K562 (cell line): ENCODE data around the gene GALNS. TPM values are rescaled to one million over a fixed set of nuclear protein-coding genes. Genes with fewer than 3 reads are reported as not detected.
A peak's percentile ranks its signal among the peaks of the same experiment; 100 is the strongest.

Experiments
- ATAC-seq: fragments of 200-7000 bp; cut with Tn5 transposase; 3 replicates; pipeline ENCODE4 v1.9.1; 2020; ENCODE audit warnings: moderate library complexity
- BruUV-seq: library from RNA; stranded (reverse); fragments of 400-500 nt; replicated peaks from 2 replicates; lab custom pipeline; 2021; lab: Mats Ljungman, UMichigan
- CTCF ChIA-PET: fragments of 300-600 bp; formaldehyde crosslinking; extraction: SDS; loops from one replicate; lab custom pipeline; 2021; ENCODE audit warnings: low intra/inter-chr PET ratio; lab: Yijun Ruan, JAX
- POLR2A ChIA-PET: fragments of 300-600, 350-650 bp; sonication (Branson Sonifier 250); formaldehyde crosslinking; extraction: SDS; loops from one replicate; lab custom pipeline; 2021; ENCODE audit warnings: antibody characterized with exemption, inconsistent platforms; lab: Yijun Ruan, JAX
- DNase-seq, 4 experiments: peaks; one replicate each; pipeline versions ENCODE4 v3.0.0 to v3.0.0-alpha.2; 2011 to 2018; ENCODE audit warnings: low spot score in 3 of 4, mixed read lengths in 3 of 4; ENCODE audit errors: extremely low read depth in 1 of 4
- FAIRE-seq: peaks from 2 replicates; lab custom pipeline; 2011; peaks lifted over from hg19 to GRCh38; lab: Jason Lieb, UNC
- H2AFZ ChIP-seq: 2 replicates; pipeline ENCODE4 v1.6.0; 2011; ENCODE audit warnings: low read depth, low read length, control low read depth, inconsistent platforms
- H3K27ac ChIP-seq: fragments of 200-600 bp; 3 replicates; pipeline ENCODE4 v1.8.0; 2011; ENCODE audit warnings: low read depth, mild to moderate bottlenecking, control low read depth, inconsistent platforms, low read length, moderate library complexity, mixed read lengths; ENCODE audit errors: extremely low read depth
- H3K27me3 ChIP-seq, 2 experiments: fragments of 300-600 bp in 1 of 2; 2 replicates in 1 of 2; 3 replicates in 1 of 2; pipeline versions ENCODE4 v1.6.0 to v1.8.0; 2011; ENCODE audit warnings: inconsistent platforms in 2 of 2, low read length in 2 of 2, mild to moderate bottlenecking in 1 of 2, mixed read lengths in 1 of 2, moderate library complexity in 1 of 2; ENCODE audit not compliant: control insufficient read depth in 2 of 2, insufficient read depth in 2 of 2
- H3K36me3 ChIP-seq: fragments of 300-600 bp; 3 replicates; pipeline ENCODE4 v1.8.0; 2011; ENCODE audit warnings: mild to moderate bottlenecking, low read length, inconsistent platforms; ENCODE audit not compliant: control insufficient read depth, insufficient read depth
- H3K4me1 ChIP-seq, 2 experiments: fragments of 200-600 bp in 1 of 2; replicated peaks in 1 of 2; 2 replicates in 1 of 2; 3 replicates in 1 of 2; pipeline versions ENCODE4 v1.5.1 to v1.8.0; 2011; ENCODE audit warnings: inconsistent platforms in 2 of 2, low read length in 2 of 2, mild to moderate bottlenecking in 1 of 2, mixed read lengths in 1 of 2, moderate library complexity in 1 of 2; ENCODE audit not compliant: control insufficient read depth in 2 of 2, insufficient read depth in 2 of 2
- H3K4me2 ChIP-seq: 2 replicates; pipeline ENCODE4 v1.6.1; 2011; ENCODE audit warnings: low read length, control low read depth, inconsistent platforms, mixed read lengths; ENCODE audit not compliant: insufficient read depth
- H3K4me3 ChIP-seq: fragments of 200-600 bp; sonication (generic), shearing (Covaris generic); 2 replicates; pipeline ENCODE4 v1.5.1; 2016; ENCODE audit warnings: control low read depth, inconsistent platforms
- H3K79me2 ChIP-seq: fragments of 200-600 bp; 3 replicates; pipeline ENCODE4 v1.8.0; 2011; ENCODE audit warnings: low read length, inconsistent platforms; ENCODE audit not compliant: control insufficient read depth, insufficient read depth
- H3K9ac ChIP-seq, 2 experiments: 2 replicates each; pipeline versions ENCODE4 v1.6.0 to v1.6.1; 2011; ENCODE audit warnings: low read depth in 2 of 2, low read length in 2 of 2, control low read depth in 1 of 2, inconsistent platforms in 1 of 2, mild to moderate bottlenecking in 1 of 2, mixed read lengths in 1 of 2; ENCODE audit not compliant: insufficient read depth in 1 of 2
- H3K9me1 ChIP-seq: one replicate; pipeline ENCODE4 v1.6.0; 2011; ENCODE audit warnings: inconsistent platforms, mild to moderate bottlenecking, low read length, moderate library complexity; ENCODE audit not compliant: control insufficient read depth, insufficient read depth
- H3K9me3 ChIP-seq: replicated peaks from 2 replicates; pipeline ENCODE4 v1.5.1; 2011; ENCODE audit warnings: low read depth, low read length, inconsistent platforms; ENCODE audit not compliant: control insufficient read depth, insufficient read depth
- H4K20me1 ChIP-seq: replicated peaks from 2 replicates; pipeline ENCODE4 v1.6.1; 2011; ENCODE audit warnings: low read length, inconsistent platforms, mixed read lengths; ENCODE audit not compliant: control insufficient read depth, insufficient read depth
- CBFA2T2 ChIP-seq: fragments of 450-650 bp; conservative IDR thresholded peaks from 2 replicates; pipeline ENCODE4 v1.6.1; 2017; ENCODE audit warnings: mild to moderate bottlenecking
- MCM5 ChIP-seq: fragments of 450-650 bp; IDR thresholded peaks from 2 replicates; pipeline ENCODE4 v1.6.1; 2016; ENCODE audit warnings: low read depth
- MXI1 ChIP-seq: IDR thresholded peaks from 2 replicates; pipeline ENCODE4 v1.6.1; 2011; ENCODE audit warnings: low read depth, mild to moderate bottlenecking, improper control_type of control experiment, low read length
- POLR2A ChIP-seq: fragments of 450-650 bp; conservative IDR thresholded peaks from 2 replicates; pipeline ENCODE4 v1.6.1; 2016
- POLR2AphosphoS2 ChIP-seq: IDR thresholded peaks from 2 replicates; pipeline ENCODE4 v1.6.1; 2012; ENCODE audit warnings: low read length, improper control_type of control experiment
- RUNX1 ChIP-seq: sonication (generic); IDR thresholded peaks from 2 replicates; pipeline ENCODE4 v1.6.1; 2016; ENCODE audit warnings: antibody characterized with exemption, low read depth
- SRF ChIP-seq, 2 experiments: fragments of 250-450, 450-650 bp in 1 of 2; sonication (Bioruptor Pico) in 1 of 2; sonication (generic) in 1 of 2; formaldehyde crosslinking; IDR thresholded peaks; 2 replicates each; pipeline versions ENCODE4 v1.5.0 to v1.5.1; 2020 to 2022; ENCODE audit warnings: mild to moderate bottlenecking in 1 of 2, missing genetic modification reagents in 1 of 2
- TCF7 ChIP-seq: sonication (generic); IDR thresholded peaks from 2 replicates; pipeline ENCODE4 v1.6.1; 2016; ENCODE audit warnings: antibody characterized with exemption, borderline replicate concordance
- TRIM28 ChIP-seq: fragments of 450-650 bp; IDR thresholded peaks from 2 replicates; pipeline ENCODE4 v1.6.1; 2017
- ZBED1 ChIP-seq: IDR thresholded peaks from 2 replicates; pipeline ENCODE4 v1.6.1; 2014
- ZC3H4 ChIP-seq: sonication (generic); formaldehyde crosslinking; IDR thresholded peaks from 2 replicates; pipeline ENCODE4 v1.9.0; 2021; ENCODE audit warnings: missing genetic modification reagents, borderline replicate concordance
- ZNF143 ChIP-seq: sonication (generic); formaldehyde crosslinking; IDR thresholded peaks from 2 replicates; pipeline ENCODE4 v1.9.0; 2022; ENCODE audit warnings: mild to moderate bottlenecking, missing genetic modification reagents
- ZNF197 ChIP-seq: fragments of 200-800 bp; sonication (Bioruptor generic); IDR thresholded peaks from 2 replicates; pipeline ENCODE4 v1.6.1; 2016; ENCODE audit warnings: low read depth, missing genetic modification characterization, missing compliant biosample characterization
- ZNF212 ChIP-seq: fragments of 450-650 bp; formaldehyde crosslinking; IDR thresholded peaks from 2 replicates; pipeline ENCODE4 v1.4.0; 2020; ENCODE audit warnings: mild to moderate bottlenecking
- ZNF639 ChIP-seq, 2 experiments: fragments of 200-800 bp in 1 of 2; sonication (Bioruptor generic) in 1 of 2; sonication (generic) in 1 of 2; formaldehyde crosslinking in 1 of 2; IDR thresholded peaks in 1 of 2; conservative IDR thresholded peaks in 1 of 2; 2 replicates each; pipeline versions ENCODE4 v1.5.0 to v1.6.1; 2016 to 2020; ENCODE audit warnings: missing compliant biosample characterization in 1 of 2, missing genetic modification characterization in 1 of 2, missing genetic modification reagents in 1 of 2
- ZNF75A ChIP-seq: fragments of 450-650 bp; formaldehyde crosslinking; IDR thresholded peaks from 2 replicates; pipeline ENCODE4 v1.4.0; 2020; ENCODE audit warnings: mild to moderate bottlenecking
- WGBS: fragments of 100-300 bp; shearing (Covaris generic); methylation state at CpG from one replicate; pipeline ENCODE4 v1.1.6; 2016; ENCODE audit warnings: low coverage, mixed read lengths; ENCODE audit not compliant: insufficient coverage; ENCODE audit errors: missing lambda C conversion rate; 5-methylcytosine and 5-hydroxymethylcytosine counted together
- in situ Hi-C: fragments of 300-500 bp; cut with MboI; formaldehyde crosslinking; loops from 4 replicates; pipeline ENCODE4 v1.15.0; 2018; ENCODE audit warnings: inconsistent platforms, mixed read lengths
- intact Hi-C: fragments of 100-400 bp; cut with micrococcal nuclease; formaldehyde crosslinking; loops from 2 replicates; pipeline ENCODE4 v1.14.2; 2022
- polyA plus RNA-seq, 8 experiments: library from polyadenylated mRNA; depleted of rRNA in 4 of 8; stranded (reverse) in 5 of 8; unstranded in 3 of 8; fragments of >200 nt; fragmentation: Nextera tagmentation in 2 of 8; fragmentation: Illumina TruSeq in 1 of 8; extraction: Ambion mirVana in 2 of 8; extraction: Trizol in 1 of 8; gene quantifications; 2 replicates each; pipeline versions ENCODE4 v1.2.1 to v1.2.3, GENCODE V29; 2011 to 2014; ENCODE audit warnings: inconsistent platforms in 1 of 8, missing spikeins in 1 of 8
- total RNA-seq, 7 experiments: library from RNA; depleted of rRNA in 6 of 7; stranded (reverse); fragments of >200 nt in 6 of 7; fragmentation: Illumina TruSeq in 2 of 7; extraction: Trizol in 2 of 7; gene quantifications; 2 replicates each; pipeline versions ENCODE4 v1.2.1 to v1.2.3, GENCODE V29; 2011 to 2021; ENCODE audit warnings: low replicate concordance in 1 of 7
- TF ChIP-seq, protein P1 (sequence below): sonication (generic); formaldehyde crosslinking; IDR thresholded peaks from 2 replicates; pipeline ENCODE4 v1.8.0; 2022; ENCODE audit warnings: missing genetic modification reagents, mild to moderate bottlenecking, borderline replicate concordance

GALNS gene
- total and polyA plus RNA-seq, 9 of the 15 experiments (the other 6 are each of a cell fraction or from before 2014, with no cell fraction given): 0.38 to 13.2 (median 4.3) TPM

- TF ChIP-seq ZBED1: 0 out of 2 replicates have a peak, but pooled peaks have one; percentile 30
- TF ChIP-seq ZC3H4 (CRISPR knock-in tag): 0 out of 2 replicates have a peak, but pooled peaks have one; percentile 57
- no peak for TF ChIP-seq RUNX1
- peak; percentile 89; the same call in 1 of the 2 replicates for TF ChIP-seq POLR2AphosphoS2
These were observed 16.0 kb upstream of the GALNS start (continued) for GRCh38 chr16:88872650-88873331.

DNA sequence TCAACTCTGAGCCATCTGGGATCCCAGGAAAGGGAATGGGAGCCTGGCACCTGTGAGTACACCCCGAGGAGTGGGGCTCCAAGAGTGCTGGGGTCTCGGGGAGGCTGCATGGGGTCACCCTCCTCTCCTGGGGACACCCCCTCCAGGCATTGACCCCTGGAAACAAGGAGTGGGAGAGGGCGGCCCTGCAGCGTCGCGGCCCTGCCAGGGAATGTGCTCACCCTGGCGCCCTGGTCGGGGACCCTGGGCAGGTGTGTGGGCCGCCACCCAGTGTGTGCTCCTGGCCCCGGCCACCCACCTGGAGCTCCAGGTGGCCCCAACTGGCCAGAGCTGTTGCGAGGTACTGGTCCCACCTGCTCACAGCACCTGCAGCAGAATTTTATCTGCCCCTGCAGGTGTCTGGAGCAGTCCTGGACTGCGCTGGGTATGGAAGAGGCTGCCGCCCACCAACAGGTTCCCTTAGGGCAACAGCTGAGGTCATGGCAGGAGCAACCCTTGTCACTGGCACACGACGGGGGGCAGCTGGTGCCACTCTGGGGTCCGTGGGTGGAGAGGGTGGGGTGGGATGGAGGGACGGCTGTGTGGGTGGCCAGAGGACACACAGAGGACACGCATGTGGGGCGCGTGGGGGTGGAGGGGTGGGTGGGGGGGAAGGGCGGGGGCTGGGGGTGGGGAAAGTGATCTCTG lies 15.1 kb upstream of the GALNS start:
- Histone ChIP-seq H4K20me1 (peaks cover 12% of the 10 kb centered on the region; the same call in 1 of the 2 replicates), H2AFZ (no peak overlapping the region), H3K4me2 (0 out of 2 replicates have a peak overlapping the region, but pooled peaks have one; percentile 64), H3K36me3 (peaks cover 30% of the 10 kb centered on the region; the same call in 2 of the 3 replicates), H3K9ac (peak overlapping the region; percentile 45 to 57; a peak in 2 of 4 replicates), H3K27me3 (no peaks in the 10 kb centered on the region), H3K4me3 (no peak overlapping the region), H3K9me1 (peaks cover 9% of the 10 kb centered on the region), H3K9me3 (no peaks in the 10 kb centered on the region), H3K27ac (no peak overlapping the region), H3K4me1 (peaks cover 14 to 65% of the 10 kb centered on the region in 2 experiments; a peak in 4 of 5 replicates), H3K79me2 (no peaks in the 10 kb centered on the region)
- in situ Hi-C loops: no loop called here
- no TSS peak for BruUV-seq
- intact Hi-C loops: no loop called here
- peak in 1 of 4 experiments; percentile 54 for DNase-seq
- WGBS: 71% methylated on average over 15 of the region's 21 CpGs
- FAIRE-seq: no peak
- ChIA-PET CTCF (no interaction called here), POLR2A (interaction anchor here (0.6 to 1.7 kb wide), 3 partner anchors 14 to 1061 kb away, joined by 3 to 10 read pairs (median 4); no protein-coding TSS in a partner anchor)
- ATAC-seq: peak; percentile 2; the same call in 2 of the 3 replicates
- TF ChIP-seq SRF (CRISPR knock-in tag; IDR thresholded peaks at IDR 0.05): 0 out of 4 replicates have a peak, but pooled peaks of 1 of the 2 experiments have one; percentile 28
- TF ChIP-seq ZNF75A: no peak
- no peak for TF ChIP-seq TRIM28
- no peak for TF ChIP-seq TCF7
- no peak for TF ChIP-seq ZNF143 (CRISPR knock-in tag)
- no peak for TF ChIP-seq ZNF212 (CRISPR knock-in tag)
- peak; percentile 27; the same call in 1 of the 2 replicates for TF ChIP-seq CBFA2T2
- TF ChIP-seq MXI1: no peak
- no peak for TF ChIP-seq ZNF197
- no peak for TF ChIP-seq ZNF639 (CRISPR knock-in tag; conservative IDR thresholded peaks at IDR 0.05 in 1 of 2, IDR thresholded peaks at IDR 0.05 in 1 of 2)
- no peak for TF ChIP-seq MCM5
- TF ChIP-seq POLR2A: 0 out of 2 replicates have a peak, but pooled peaks have one; percentile 13
- TF ChIP-seq, protein P1, sequence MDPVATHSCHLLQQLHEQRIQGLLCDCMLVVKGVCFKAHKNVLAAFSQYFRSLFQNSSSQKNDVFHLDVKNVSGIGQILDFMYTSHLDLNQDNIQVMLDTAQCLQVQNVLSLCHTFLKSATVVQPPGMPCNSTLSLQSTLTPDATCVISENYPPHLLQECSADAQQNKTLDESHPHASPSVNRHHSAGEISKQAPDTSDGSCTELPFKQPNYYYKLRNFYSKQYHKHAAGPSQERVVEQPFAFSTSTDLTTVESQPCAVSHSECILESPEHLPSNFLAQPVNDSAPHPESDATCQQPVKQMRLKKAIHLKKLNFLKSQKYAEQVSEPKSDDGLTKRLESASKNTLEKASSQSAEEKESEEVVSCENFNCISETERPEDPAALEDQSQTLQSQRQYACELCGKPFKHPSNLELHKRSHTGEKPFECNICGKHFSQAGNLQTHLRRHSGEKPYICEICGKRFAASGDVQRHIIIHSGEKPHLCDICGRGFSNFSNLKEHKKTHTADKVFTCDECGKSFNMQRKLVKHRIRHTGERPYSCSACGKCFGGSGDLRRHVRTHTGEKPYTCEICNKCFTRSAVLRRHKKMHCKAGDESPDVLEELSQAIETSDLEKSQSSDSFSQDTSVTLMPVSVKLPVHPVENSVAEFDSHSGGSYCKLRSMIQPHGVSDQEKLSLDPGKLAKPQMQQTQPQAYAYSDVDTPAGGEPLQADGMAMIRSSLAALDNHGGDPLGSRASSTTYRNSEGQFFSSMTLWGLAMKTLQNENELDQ: no peak
